Measurements from ENCODE around the gene TOE1.

TOE1 gene

DNA sequence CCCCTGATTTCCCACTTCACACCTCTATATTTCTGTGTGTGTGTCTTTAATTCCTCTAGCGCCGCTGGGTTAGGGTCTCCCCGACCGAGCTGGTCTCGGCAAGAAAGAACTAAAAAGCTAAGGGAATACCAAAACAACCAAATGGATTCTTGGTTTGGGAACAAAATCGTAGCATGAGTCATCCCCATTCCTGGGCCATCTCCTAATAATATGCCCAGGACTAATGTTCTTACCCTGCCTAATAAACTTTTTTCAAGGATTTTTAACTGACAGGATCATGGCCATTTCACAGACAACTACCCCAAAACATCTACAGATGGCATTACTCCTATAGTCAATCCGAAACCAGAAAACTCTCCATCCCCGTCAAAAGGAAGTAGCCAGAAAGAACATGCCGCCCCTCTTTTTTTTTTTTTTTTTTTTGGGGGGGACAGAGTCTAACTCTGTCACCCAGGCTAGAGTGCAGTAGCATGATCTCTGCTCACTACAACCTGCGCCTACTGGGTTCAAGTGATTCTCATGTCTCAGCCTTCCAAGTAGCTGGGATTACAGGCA, 17.4 kb upstream of the TOE1 start:
- Histone ChIP-seq H3K36me3 (ENCODE audit: control insufficient read depth, insufficient read depth, low read length) (no peaks in the 10 kb centered on the region), H3K4me3 (replicated peaks; ENCODE audit: low read depth, low read length) (no peak overlapping the region), H3K27me3 (replicated peaks; ENCODE audit: control insufficient read depth, insufficient read depth, low read length) (no peaks in the 10 kb centered on the region)
- no peak for DNase-seq (ENCODE audit: extremely low read depth, insufficient read length)
- no peak for TF ChIP-seq CTCF (IDR thresholded peaks at IDR 0.05; ENCODE audit: insufficient read depth, low read length, poor library complexity, severe bottlenecking)

GRCh38 chr1:45325851-45326506, 14.0 kb upstream of the TOE1 start:
- Histone ChIP-seq H3K27me3 (replicated peaks; ENCODE audit: control insufficient read depth, insufficient read depth, low read length) (no peaks in the 10 kb centered on the region), H3K36me3 (ENCODE audit: control insufficient read depth, insufficient read depth, low read length) (peaks cover 2% of the 10 kb centered on the region), H3K4me3 (replicated peaks; ENCODE audit: low read depth, low read length) (peak overlapping the region; percentile 63)
- DNase-seq (ENCODE audit: extremely low read depth, insufficient read length), result no peak
- no peak for TF ChIP-seq CTCF (IDR thresholded peaks at IDR 0.05; ENCODE audit: insufficient read depth, low read length, poor library complexity, severe bottlenecking)

GRCh38 chr1:45326627-45327623, 13.0 kb upstream of the TOE1 start, which contains the start of gene HPDL:
HPDL (plus strand) TSS chr1:45326895; CDS start chr1:45327149, 254 bp downstream.
- DNase-seq (ENCODE audit: extremely low read depth, insufficient read length), result peak; percentile 87
- peak; percentile 17 for TF ChIP-seq CTCF (IDR thresholded peaks at IDR 0.05; ENCODE audit: insufficient read depth, low read length, poor library complexity, severe bottlenecking)
- H3K4me3 ChIP-seq (replicated peaks; ENCODE audit: low read depth, low read length), result peak within 1 kb of the TSS; percentile 63
- no peaks in the 10 kb centered on the region for H3K27me3 ChIP-seq (replicated peaks; ENCODE audit: control insufficient read depth, insufficient read depth, low read length)
- H3K36me3 ChIP-seq (ENCODE audit: control insufficient read depth, insufficient read depth, low read length), result peaks cover 8% of the 10 kb centered on the region

DNA sequence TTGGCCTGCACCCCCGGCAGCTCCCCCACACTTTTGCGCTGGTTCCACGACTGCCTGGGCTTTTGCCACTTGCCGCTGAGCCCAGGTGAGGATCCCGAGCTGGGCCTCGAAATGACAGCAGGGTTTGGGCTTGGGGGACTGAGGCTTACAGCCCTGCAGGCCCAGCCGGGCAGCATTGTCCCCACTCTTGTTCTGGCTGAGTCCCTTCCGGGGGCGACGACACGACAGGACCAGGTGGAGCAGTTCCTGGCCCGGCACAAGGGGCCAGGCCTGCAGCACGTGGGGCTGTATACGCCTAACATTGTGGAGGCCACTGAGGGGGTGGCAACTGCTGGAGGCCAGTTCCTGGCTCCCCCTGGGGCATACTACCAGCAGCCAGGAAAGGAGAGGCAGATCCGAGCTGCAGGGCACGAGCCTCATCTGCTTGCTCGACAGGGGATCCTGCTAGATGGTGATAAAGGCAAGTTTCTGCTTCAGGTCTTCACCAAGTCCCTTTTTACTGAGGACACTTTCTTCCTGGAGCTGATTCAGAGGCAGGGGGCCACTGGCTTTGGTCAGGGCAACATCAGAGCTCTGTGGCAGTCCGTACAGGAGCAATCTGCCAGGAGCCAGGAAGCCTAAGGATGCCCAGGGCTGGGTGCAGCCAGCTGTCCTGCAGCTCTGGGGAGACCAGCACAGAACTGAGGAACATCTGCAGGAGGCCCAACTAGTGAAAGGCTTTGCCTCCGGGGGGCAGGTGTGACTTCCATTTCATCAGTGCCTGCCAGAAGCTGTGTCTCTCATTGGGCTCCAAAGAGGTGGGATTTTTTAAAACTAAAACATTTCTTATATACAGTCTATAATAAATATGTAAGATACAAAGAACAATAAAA, 12.1 kb upstream of the TOE1 start:
- TF ChIP-seq CTCF (IDR thresholded peaks at IDR 0.05; ENCODE audit: insufficient read depth, low read length, poor library complexity, severe bottlenecking), result no peak
- peak; percentile 52 for DNase-seq (ENCODE audit: extremely low read depth, insufficient read length)
- H3K36me3 ChIP-seq (ENCODE audit: control insufficient read depth, insufficient read depth, low read length), result peaks cover 10% of the 10 kb centered on the region
- peak overlapping the region; percentile 63 for H3K4me3 ChIP-seq (replicated peaks; ENCODE audit: low read depth, low read length)
- H3K27me3 ChIP-seq (replicated peaks; ENCODE audit: control insufficient read depth, insufficient read depth, low read length), result no peaks in the 10 kb centered on the region

GRCh38 chr1:45328680-45329079, 11.3 kb upstream of the TOE1 start:
- H3K27me3 ChIP-seq (replicated peaks; ENCODE audit: control insufficient read depth, insufficient read depth, low read length), result no peaks in the 10 kb centered on the region
- H3K4me3 ChIP-seq (replicated peaks; ENCODE audit: low read depth, low read length), result no peak overlapping the region
- no peak for DNase-seq (ENCODE audit: extremely low read depth, insufficient read length)
- H3K36me3 ChIP-seq (ENCODE audit: control insufficient read depth, insufficient read depth, low read length), result peaks cover 16% of the 10 kb centered on the region
- TF ChIP-seq CTCF (IDR thresholded peaks at IDR 0.05; ENCODE audit: insufficient read depth, low read length, poor library complexity, severe bottlenecking), result no peak
